ENCODE results near the gene MKNK2. TPM values are rescaled to one million over a fixed set of nuclear protein-coding genes. Genes with fewer than 3 reads are reported as not detected.
A peak's percentile ranks its signal among the peaks of the same experiment; 100 is the strongest.

MKNK2 gene
- total and polyA plus RNA-seq, 5 experiments from 2014 or later = 26.1 to 176 (median 47.1) TPM

- Mint-ChIP-seq H3K9me3 (no peaks in the 10 kb centered on the region), H3K4me3 (peak overlapping the region; percentile 55 to 90 (median 76)), H3K36me3 (no peaks in the 10 kb centered on the region), H3K4me1 (peaks cover 16 to 33% (median 28%) of the 10 kb centered on the region in 4 donors), H3K27ac (peak overlapping the region; percentile 80 to 95 (median 86)), H3K27me3 (no peaks in the 10 kb centered on the region)
- peak; percentile 39 to 46 for ATAC-seq
- peak in 1 of 10 donors; percentile 50 for DNase-seq
- POLR2A ChIA-PET = interaction anchor here (0.6 to 13.2 kb wide), 10 partner anchors 10 to 91 kb away, joined by 3 to 255 read pairs (median 4); partner anchors contain the start of gene MKNK2
These were observed 18.6 kb downstream of the MKNK2 start for GRCh38 chr19:2032296-2032941.

GRCh38 chr19:2027361-2027760, 23.7 kb downstream of the MKNK2 start:
- H3K36me3 Mint-ChIP-seq = no peaks in the 10 kb centered on the region
- peaks cover 5 to 13% (median 9%) of the 10 kb centered on the region in 4 donors for H3K4me1 Mint-ChIP-seq
- POLR2A ChIA-PET = interaction anchor here (0.6 kb wide), 1 partner anchor 43 kb away, joined by 4 read pairs; no protein-coding TSS in a partner anchor
- no peaks in the 10 kb centered on the region for H3K27me3 Mint-ChIP-seq
- ATAC-seq = no peak
- no peak for DNase-seq
- peak overlapping the region in 1 of 10 donors; percentile 13 for H3K27ac Mint-ChIP-seq
- H3K4me3 Mint-ChIP-seq = no peak overlapping the region
- peaks cover 0 to 2% (median 0%) of the 10 kb centered on the region in 9 donors for H3K9me3 Mint-ChIP-seq

- H3K27ac Mint-ChIP-seq = peak overlapping the region in 1 of 10 donors; percentile 52
- POLR2A ChIA-PET = interaction anchor here (0.6 to 0.7 kb wide), 2 partner anchors 15 to 42 kb away, joined by 3 to 4 read pairs; no protein-coding TSS in a partner anchor
These were observed 24.3 kb downstream of the MKNK2 start for GRCh38 chr19:2026770-2027169.

GRCh38 chr19:2022289-2022688, 28.8 kb downstream of the MKNK2 start:
- no peak for ATAC-seq
- DNase-seq = no peak
- Mint-ChIP-seq H3K4me1 (peaks cover 0 to 8% (median 6%) of the 10 kb centered on the region in 4 donors), H3K27me3 (no peaks in the 10 kb centered on the region), H3K36me3 (no peaks in the 10 kb centered on the region), H3K4me3 (no peak overlapping the region), H3K27ac (peak overlapping the region in 2 of 10 donors; percentile 61 to 90), H3K9me3 (peaks cover 0 to 2% (median 0%) of the 10 kb centered on the region in 9 donors)
- POLR2A ChIA-PET = interaction anchor here (0.6 to 1.2 kb wide), 3 partner anchors 29 to 125 kb away, joined by 3 to 5 read pairs (median 3); partner anchors contain the start of gene MKNK2

More at GRCh38 chr19:2026770-2027169, 24.3 kb downstream of the MKNK2 start:
- Mint-ChIP-seq H3K4me3 (no peak overlapping the region), H3K4me1 (peaks cover 1 to 8% (median 4%) of the 10 kb centered on the region in 4 donors), H3K27me3 (no peaks in the 10 kb centered on the region), H3K9me3 (peaks cover 0 to 2% (median 0%) of the 10 kb centered on the region in 9 donors), H3K36me3 (no peaks in the 10 kb centered on the region)
- DNase-seq (no peak), ATAC-seq (no peak)

- ATAC-seq = no peak
- POLR2A ChIA-PET = interaction anchor here (0.6 to 3.1 kb wide), 4 partner anchors 27 to 469 kb away, joined by 3 to 9 read pairs (median 4); partner anchors contain the start of gene MKNK2
These were observed 29.4 kb downstream of the MKNK2 start for GRCh38 chr19:2021453-2022140.

GRCh38 chr19:2018752-2019151, 32.3 kb downstream of the MKNK2 start:
- H3K27me3 Mint-ChIP-seq = no peaks in the 10 kb centered on the region

More at GRCh38 chr19:2021453-2022140, 29.4 kb downstream of the MKNK2 start:
- H3K27ac Mint-ChIP-seq = peak overlapping the region in 1 of 10 donors; percentile 40
- peaks cover 0 to 2% (median 0%) of the 10 kb centered on the region in 9 donors for H3K9me3 Mint-ChIP-seq
- no peak overlapping the region for H3K4me3 Mint-ChIP-seq
- H3K27me3 Mint-ChIP-seq = no peaks in the 10 kb centered on the region
- no peak for DNase-seq
- H3K36me3 Mint-ChIP-seq = no peaks in the 10 kb centered on the region
- H3K4me1 Mint-ChIP-seq = peaks cover 0 to 12% (median 7%) of the 10 kb centered on the region in 4 donors

GRCh38 chr19:2016041-2016807, 34.8 kb downstream of the MKNK2 start:
- Mint-ChIP-seq H3K36me3 (peaks cover 0 to 8% (median 6%) of the 10 kb centered on the region in 3 donors), H3K27ac (peak overlapping the region in 9 of 10 donors; percentile 9 to 85 (median 68)), H3K27me3 (no peaks in the 10 kb centered on the region), H3K4me1 (peaks cover 8 to 35% (median 26%) of the 10 kb centered on the region in 4 donors), H3K4me3 (peak overlapping the region; percentile 47 to 75 (median 56)), H3K9me3 (no peaks in the 10 kb centered on the region)
- POLR2A ChIA-PET = interaction anchor here (0.6 to 4.1 kb wide), 9 partner anchors 28 to 322 kb away, joined by 3 to 11 read pairs (median 3); partner anchors contain the start of gene MOB3A
- peak in 7 of 10 donors; percentile 37 to 85 (median 51) for DNase-seq
- peak; percentile 33 to 50 for ATAC-seq

More at GRCh38 chr19:2018752-2019151, 32.3 kb downstream of the MKNK2 start:
- POLR2A ChIA-PET = interaction anchor here (0.7 to 4.1 kb wide), 11 partner anchors 22 to 152 kb away, joined by 3 to 13 read pairs (median 6); partner anchors contain the start of gene MOB3A
- no peaks in the 10 kb centered on the region for H3K9me3 Mint-ChIP-seq
- peak overlapping the region in 1 of 10 donors; percentile 87 for H3K27ac Mint-ChIP-seq
- peaks cover 6 to 15% (median 13%) of the 10 kb centered on the region in 4 donors for H3K4me1 Mint-ChIP-seq
- DNase-seq (no peak), ATAC-seq (no peak)
- H3K4me3 Mint-ChIP-seq = no peak overlapping the region
- no peaks in the 10 kb centered on the region for H3K36me3 Mint-ChIP-seq

GRCh38 chr19:2015608-2015950, 35.5 kb downstream of the MKNK2 start, which contains the start of gene BTBD2:
TSS of gene BTBD2 (minus strand) at chr19:2015714. CDS start at chr19:2015703, 11 bp downstream.
- no peaks in the 10 kb centered on the region for H3K9me3 Mint-ChIP-seq
- peaks cover 0 to 13% (median 6%) of the 10 kb centered on the region in 3 donors for H3K36me3 Mint-ChIP-seq
- peaks cover 11 to 41% (median 29%) of the 10 kb centered on the region in 4 donors for H3K4me1 Mint-ChIP-seq
- POLR2A ChIA-PET = interaction anchor here (1.0 to 2.3 kb wide), 2 partner anchors 32 to 36 kb away, joined by 3 to 6 read pairs; no protein-coding TSS in a partner anchor
- peak within 1 kb of the TSS in 9 of 10 donors; percentile 9 to 85 (median 63) for H3K27ac Mint-ChIP-seq
- peak within 1 kb of the TSS; percentile 62 to 87 (median 69) for H3K4me3 Mint-ChIP-seq
- no peaks in the 10 kb centered on the region for H3K27me3 Mint-ChIP-seq
- peak in 5 of 10 donors; percentile 21 to 51 (median 33) for DNase-seq
- ATAC-seq = peak in 1 of 2 donors; percentile 18

GRCh38 chr19:2014731-2015607, 36.1 kb downstream of the MKNK2 start:
- Mint-ChIP-seq H3K27ac (peak overlapping the region in 6 of 10 donors; percentile 41 to 83 (median 64)), H3K9me3 (no peaks in the 10 kb centered on the region), H3K36me3 (peaks cover 0 to 13% (median 6%) of the 10 kb centered on the region in 3 donors)

GRCh38 chr19:2014131-2014571, 36.9 kb downstream of the MKNK2 start:
- no peaks in the 10 kb centered on the region for H3K27me3 Mint-ChIP-seq
- H3K27ac Mint-ChIP-seq = peak overlapping the region in 7 of 10 donors; percentile 25 to 85 (median 44)
- peak overlapping the region in 7 of 10 donors; percentile 7 to 87 (median 56) for H3K4me3 Mint-ChIP-seq

More at GRCh38 chr19:2014731-2015607, 36.1 kb downstream of the MKNK2 start:
- H3K27me3 Mint-ChIP-seq = no peaks in the 10 kb centered on the region
- DNase-seq (peak in 5 of 10 donors; percentile 35 to 47 (median 37)), ATAC-seq (peak; percentile 61 to 74)
- peaks cover 13 to 46% (median 29%) of the 10 kb centered on the region in 4 donors for H3K4me1 Mint-ChIP-seq
- POLR2A ChIA-PET = interaction anchor here (2.3 kb wide), 1 partner anchor 37 kb away, joined by 6 read pairs; no protein-coding TSS in a partner anchor
- peak overlapping the region; percentile 56 to 87 (median 66) for H3K4me3 Mint-ChIP-seq

GRCh38 chr19:2013683-2013961, 37.4 kb downstream of the MKNK2 start:
- peaks cover 0 to 13% (median 9%) of the 10 kb centered on the region in 3 donors for H3K36me3 Mint-ChIP-seq
- no peaks in the 10 kb centered on the region for H3K9me3 Mint-ChIP-seq
- peak overlapping the region in 8 of 10 donors; percentile 16 to 80 (median 56) for H3K27ac Mint-ChIP-seq

More at GRCh38 chr19:2014131-2014571, 36.9 kb downstream of the MKNK2 start:
- Mint-ChIP-seq H3K4me1 (peaks cover 8 to 46% (median 26%) of the 10 kb centered on the region in 4 donors), H3K9me3 (no peaks in the 10 kb centered on the region), H3K36me3 (peaks cover 0 to 13% (median 9%) of the 10 kb centered on the region in 3 donors)
- DNase-seq = no peak
- POLR2A ChIA-PET = no interaction called here
- no peak for ATAC-seq

More at GRCh38 chr19:2013683-2013961, 37.4 kb downstream of the MKNK2 start:
- DNase-seq = no peak
- no peaks in the 10 kb centered on the region for H3K27me3 Mint-ChIP-seq
- H3K4me1 Mint-ChIP-seq = peaks cover 8 to 46% (median 27%) of the 10 kb centered on the region in 4 donors
- ATAC-seq = no peak
- POLR2A ChIA-PET = no interaction called here
- peak overlapping the region in 7 of 10 donors; percentile 18 to 82 (median 45) for H3K4me3 Mint-ChIP-seq

Data from naive thymus-derived CD8-positive, alpha-beta T cell (primary cell).